Neutrophil (primary cell): ENCODE measurements around the gene NYAP2.

Experiments used
- H3K27ac ChIP-seq: fragments of 200-600 bp; sonication (generic); 2 replicates; pipeline ENCODE4 v1.5.1; 2016; ENCODE audit warnings: mild to moderate bottlenecking, moderate library complexity
- H3K27me3 ChIP-seq: fragments of 200-600 bp; sonication (generic); 2 replicates; pipeline ENCODE4 v1.6.0; 2016; ENCODE audit warnings: mild to moderate bottlenecking
- H3K36me3 ChIP-seq: fragments of 200-600 bp; sonication (generic); 2 replicates; pipeline ENCODE4 v1.5.1; 2017
- H3K4me1 ChIP-seq, 2 experiments: fragments of 200-600 bp in 1 of 2; sonication (generic) in 1 of 2; 1 replicate in 1 of 2; 2 replicates in 1 of 2; pipeline versions ENCODE4 v1.5.1 to v1.6.1; 2013 to 2016; ENCODE audit warnings: low read depth in 1 of 2, low read length in 1 of 2, mild to moderate bottlenecking in 1 of 2, moderate library complexity in 1 of 2; ENCODE audit not compliant: control insufficient read depth in 1 of 2, insufficient read depth in 1 of 2
- H3K4me3 ChIP-seq, 2 experiments: fragments of 200-600 bp in 1 of 2; sonication (generic) in 1 of 2; 1 replicate in 1 of 2; 2 replicates in 1 of 2; pipeline ENCODE4 v1.5.1; 2013 to 2016; ENCODE audit warnings: low read depth in 1 of 2, low read length in 1 of 2, mild to moderate bottlenecking in 1 of 2, moderate library complexity in 1 of 2
- H3K9me3 ChIP-seq: fragments of 200-600 bp; sonication (generic); 2 replicates; pipeline ENCODE4 v1.5.1; 2016
- CTCF ChIP-seq: fragments of 200-600 bp; sonication (generic); IDR thresholded peaks from 2 replicates; pipeline ENCODE4 v1.5.1; 2016; ENCODE audit warnings: antibody characterized with exemption

NYAP2 gene

GRCh38 chr2:225400546-225401400 is 1.3 kb downstream of the NYAP2 start:
- Histone ChIP-seq H3K4me1 (no peaks in the 10 kb centered on the region), H3K27me3 (no peaks in the 10 kb centered on the region), H3K27ac (no peak overlapping the region), H3K9me3 (no peaks in the 10 kb centered on the region), H3K4me3 (no peak overlapping the region), H3K36me3 (no peaks in the 10 kb centered on the region)
- no peak for TF ChIP-seq CTCF

GRCh38 chr2:225402210-225402776 is 2.8 kb downstream of the NYAP2 start:
- H3K4me1 ChIP-seq = no peaks in the 10 kb centered on the region
- H3K4me3 ChIP-seq = no peak overlapping the region
- H3K27ac ChIP-seq = no peak overlapping the region
- H3K27me3 ChIP-seq = no peaks in the 10 kb centered on the region
- H3K9me3 ChIP-seq = no peaks in the 10 kb centered on the region
- TF ChIP-seq CTCF = no peak
- H3K36me3 ChIP-seq = no peaks in the 10 kb centered on the region

- no peaks in the 10 kb centered on the region for H3K9me3 ChIP-seq
- no peaks in the 10 kb centered on the region for H3K4me1 ChIP-seq
- no peak for TF ChIP-seq CTCF
- no peaks in the 10 kb centered on the region for H3K36me3 ChIP-seq
- H3K27ac ChIP-seq = no peak overlapping the region
- no peak overlapping the region for H3K4me3 ChIP-seq
- no peaks in the 10 kb centered on the region for H3K27me3 ChIP-seq
Observed at GRCh38 chr2:225411452-225411851, 11.9 kb downstream of the NYAP2 start.

GRCh38 chr2:225413786-225414185 is 14.3 kb downstream of the NYAP2 start:
- no peaks in the 10 kb centered on the region for H3K36me3 ChIP-seq

GRCh38 chr2:225414902-225415301 is 15.4 kb downstream of the NYAP2 start:
- no peak for TF ChIP-seq CTCF

More at GRCh38 chr2:225413786-225414185, 14.3 kb downstream of the NYAP2 start:
- Histone ChIP-seq H3K4me3 (no peak overlapping the region), H3K4me1 (no peaks in the 10 kb centered on the region), H3K27me3 (no peaks in the 10 kb centered on the region), H3K27ac (no peak overlapping the region), H3K9me3 (no peaks in the 10 kb centered on the region)
- no peak for TF ChIP-seq CTCF

More at GRCh38 chr2:225414902-225415301, 15.4 kb downstream of the NYAP2 start:
- H3K36me3 ChIP-seq = no peaks in the 10 kb centered on the region
- no peaks in the 10 kb centered on the region for H3K9me3 ChIP-seq
- no peak overlapping the region for H3K4me3 ChIP-seq
- H3K27me3 ChIP-seq = no peaks in the 10 kb centered on the region
- H3K4me1 ChIP-seq = no peaks in the 10 kb centered on the region
- H3K27ac ChIP-seq = no peak overlapping the region
